Uterus (tissue), 4 donors: ENCODE measurements around the gene ENOSF1. TPM values are rescaled to one million over a fixed set of nuclear protein-coding genes. Genes with fewer than 3 reads are reported as not detected.
"Not testable (repeated sequence)": the region's sequence is repeated elsewhere in the genome, so short reads cannot be mapped to it uniquely, and the experiment has no call there.

Source experiments
- DNase-seq, 2 donors: peaks; one replicate each; pipeline ENCODE4 v3.0.0-alpha.2; 2019 to 2020
- H3K27ac ChIP-seq, 2 donors: fragments of 200-600 bp; sonication (generic); 1 replicate in 1 of 2; 2 replicates in 1 of 2; pipeline ENCODE4 v1.5.1; 2016 to 2018
- H3K27me3 ChIP-seq, 2 donors: fragments of 200-600 bp; sonication (generic); one replicate each; pipeline ENCODE4 v1.5.1; 2018 to 2019; ENCODE audit warnings: control low read depth in 1 of 2
- H3K36me3 ChIP-seq, 2 donors: fragments of 200-600 bp; sonication (generic); one replicate each; pipeline ENCODE4 v1.5.1; 2019; ENCODE audit warnings: control low read depth in 1 of 2
- H3K4me1 ChIP-seq, 2 donors: fragments of 200-600 bp; sonication (generic); one replicate each; pipeline ENCODE4 v1.5.1; 2018 to 2019; ENCODE audit warnings: control low read depth in 1 of 2
- H3K4me3 ChIP-seq, 2 donors: fragments of 200-600 bp; sonication (generic); 1 replicate in 1 of 2; 2 replicates in 1 of 2; pipeline ENCODE4 v1.5.1; 2018 to 2019; ENCODE audit warnings: mild to moderate bottlenecking in 1 of 2
- H3K9me3 ChIP-seq, 2 donors: fragments of 200-600 bp; sonication (generic); one replicate each; pipeline ENCODE4 v1.5.1; 2019; ENCODE audit warnings: control low read depth in 1 of 2
- POLR2A ChIP-seq, 2 donors: fragments of 450-650 bp; IDR thresholded peaks; one replicate each; pipeline ENCODE4 v1.6.1; 2016; ENCODE audit warnings: antibody characterized with exemption in 2 of 2, mild to moderate bottlenecking in 1 of 2, moderate library complexity in 1 of 2
- intact Hi-C: fragments of 100-400 bp; cut with DNase I; formaldehyde crosslinking; loops from one replicate; pipeline ENCODE4 v1.15.1; 2023; ENCODE audit warnings: low total_unique reads
- total RNA-seq, 4 donors: library from RNA; depleted of rRNA in 3 of 4; stranded (reverse); fragments of >200 nt in 3 of 4; gene quantifications; one replicate each; pipeline versions ENCODE4 v1.1.0 to v1.2.4, GENCODE V29; 2014 to 2023
- TF ChIP-seq, protein P1 (sequence below), 4 experiments: fragments of 200-600 bp in 2 of 4; fragments of 450-650 bp in 2 of 4; sonication (generic) in 2 of 4; IDR thresholded peaks; one replicate each; pipeline ENCODE4 v1.5.1; 2016 to 2019; ENCODE audit warnings: antibody characterized with exemption in 4 of 4, mild to moderate bottlenecking in 2 of 4, moderate library complexity in 1 of 4
- donor health status: DM: yes; HTN: yes; CAD: no.

Gene ENOSF1
- total RNA-seq, 4 donors from 2014 or later, result 12.0 to 110 (median 38.5) TPM

DNA sequence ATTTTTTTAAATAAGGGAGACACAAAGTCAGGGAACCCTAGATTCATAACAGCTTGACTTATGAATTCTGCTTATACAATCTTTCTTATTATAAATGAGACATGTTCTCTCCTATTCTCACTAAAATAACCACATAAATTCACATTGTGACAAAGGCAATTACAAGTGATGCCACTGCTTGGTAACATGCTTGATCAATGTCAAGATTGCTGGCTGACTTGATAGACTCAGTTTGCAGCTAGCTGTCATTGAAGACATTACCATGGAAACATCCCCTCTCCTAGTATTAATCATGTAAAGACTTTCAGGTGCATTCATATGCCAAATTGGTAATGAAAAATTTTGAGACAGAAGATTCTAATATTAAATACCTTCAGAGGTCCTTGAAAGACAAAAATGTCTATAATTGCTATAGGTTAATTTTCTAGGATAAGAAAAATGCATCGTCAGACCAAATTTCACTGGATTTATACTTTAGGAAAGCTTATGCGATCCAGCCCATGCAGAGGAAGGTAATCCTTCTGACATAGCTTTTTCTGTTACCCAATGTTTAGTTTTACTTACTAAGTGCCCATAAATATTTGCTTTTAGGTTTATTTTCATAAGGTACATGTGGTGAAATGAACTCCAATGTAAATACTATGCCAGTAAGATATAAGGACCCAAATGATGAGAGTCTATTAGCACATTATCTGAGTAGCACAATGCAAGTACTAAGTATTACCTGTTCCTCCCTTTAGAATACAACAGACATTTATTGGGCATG, 32.6 kb upstream of the ENOSF1 start:
- Histone ChIP-seq H3K9me3 (no peaks in the 10 kb centered on the region), H3K27ac (no peak overlapping the region), H3K36me3 (no peaks in the 10 kb centered on the region), H3K4me3 (no peak overlapping the region), H3K27me3 (no peaks in the 10 kb centered on the region), H3K4me1 (no peaks in the 10 kb centered on the region)
- DNase-seq, result no peak
- intact Hi-C loops, result loop anchor here (5.0 kb wide), 1 partner anchor 92 kb away; no protein-coding TSS in a partner anchor
- TF ChIP-seq, protein P1, sequence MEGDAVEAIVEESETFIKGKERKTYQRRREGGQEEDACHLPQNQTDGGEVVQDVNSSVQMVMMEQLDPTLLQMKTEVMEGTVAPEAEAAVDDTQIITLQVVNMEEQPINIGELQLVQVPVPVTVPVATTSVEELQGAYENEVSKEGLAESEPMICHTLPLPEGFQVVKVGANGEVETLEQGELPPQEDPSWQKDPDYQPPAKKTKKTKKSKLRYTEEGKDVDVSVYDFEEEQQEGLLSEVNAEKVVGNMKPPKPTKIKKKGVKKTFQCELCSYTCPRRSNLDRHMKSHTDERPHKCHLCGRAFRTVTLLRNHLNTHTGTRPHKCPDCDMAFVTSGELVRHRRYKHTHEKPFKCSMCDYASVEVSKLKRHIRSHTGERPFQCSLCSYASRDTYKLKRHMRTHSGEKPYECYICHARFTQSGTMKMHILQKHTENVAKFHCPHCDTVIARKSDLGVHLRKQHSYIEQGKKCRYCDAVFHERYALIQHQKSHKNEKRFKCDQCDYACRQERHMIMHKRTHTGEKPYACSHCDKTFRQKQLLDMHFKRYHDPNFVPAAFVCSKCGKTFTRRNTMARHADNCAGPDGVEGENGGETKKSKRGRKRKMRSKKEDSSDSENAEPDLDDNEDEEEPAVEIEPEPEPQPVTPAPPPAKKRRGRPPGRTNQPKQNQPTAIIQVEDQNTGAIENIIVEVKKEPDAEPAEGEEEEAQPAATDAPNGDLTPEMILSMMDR (IDR thresholded peaks at IDR 0.05), result no peak
- no peak for TF ChIP-seq POLR2A (IDR thresholded peaks at IDR 0.05)

DNA sequence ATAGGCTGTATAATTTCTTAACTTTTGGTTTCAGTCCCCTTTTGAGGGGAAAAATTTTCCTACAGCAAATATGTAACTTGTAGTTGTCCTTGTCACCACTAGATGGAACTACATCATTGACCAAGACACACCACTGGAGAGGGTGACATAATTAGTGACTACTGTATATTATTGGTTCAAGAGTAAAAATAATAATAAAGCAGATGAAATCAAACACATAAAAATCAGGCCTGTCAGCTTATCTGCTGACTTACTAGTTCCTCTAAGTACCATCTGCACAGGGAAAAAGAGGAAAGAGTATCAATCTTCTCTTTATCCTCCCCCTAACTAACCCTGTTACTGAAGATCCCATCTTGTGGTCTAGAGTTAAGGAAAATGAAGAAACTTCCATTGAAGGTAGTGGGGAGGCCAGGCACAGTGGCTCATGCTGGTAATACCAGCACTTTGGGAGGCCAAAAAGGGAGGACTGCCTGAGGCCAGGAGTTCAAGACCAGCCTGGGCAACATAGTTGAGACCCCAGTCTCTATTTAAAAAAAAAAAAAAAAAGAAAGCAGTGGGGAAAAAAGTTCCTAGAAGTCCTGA, 29.6 kb upstream of the ENOSF1 start:
- DNase-seq, result no peak
- Histone ChIP-seq H3K27ac (no peak overlapping the region), H3K4me3 (no peak overlapping the region), H3K9me3 (no peaks in the 10 kb centered on the region), H3K4me1 (no peaks in the 10 kb centered on the region), H3K36me3 (no peaks in the 10 kb centered on the region), H3K27me3 (no peaks in the 10 kb centered on the region)
- intact Hi-C loops, result loop anchor here (5.0 kb wide), 1 partner anchor 95 kb away; no protein-coding TSS in a partner anchor
- TF ChIP-seq, protein P1 (IDR thresholded peaks at IDR 0.05), result peak; percentile 63 to 81 (median 74)
- TF ChIP-seq POLR2A (IDR thresholded peaks at IDR 0.05), result no peak

DNA sequence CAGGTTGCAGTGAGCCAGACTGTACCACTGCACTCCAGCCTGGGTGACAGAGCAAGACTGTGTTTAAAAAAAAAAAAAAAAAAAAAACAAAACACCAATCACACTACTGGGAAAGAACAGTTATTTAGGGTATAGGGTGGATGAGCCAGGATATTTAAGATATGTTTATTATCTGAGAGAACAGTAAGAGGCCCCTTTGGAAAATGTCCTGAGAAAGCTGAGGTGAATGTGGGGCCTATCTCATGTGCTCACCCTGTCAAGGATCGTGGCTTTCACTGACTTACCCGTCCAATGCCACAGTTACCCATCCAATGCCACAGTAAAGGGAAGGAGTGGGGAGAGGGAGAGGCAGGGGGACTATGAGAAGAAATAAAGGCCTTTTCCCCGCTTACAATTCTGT, 19.9 kb upstream of the ENOSF1 start:
- Histone ChIP-seq H3K4me1 (no peaks in the 10 kb centered on the region), H3K4me3 (no peak overlapping the region), H3K9me3 (no peaks in the 10 kb centered on the region), H3K27ac (no peak overlapping the region), H3K27me3 (no peaks in the 10 kb centered on the region), H3K36me3 (no peaks in the 10 kb centered on the region)
- intact Hi-C loops, result no loop called here
- DNase-seq, result no peak
- TF ChIP-seq POLR2A (IDR thresholded peaks at IDR 0.05), result no peak
- TF ChIP-seq, protein P1 (IDR thresholded peaks at IDR 0.05), result no peak

DNA sequence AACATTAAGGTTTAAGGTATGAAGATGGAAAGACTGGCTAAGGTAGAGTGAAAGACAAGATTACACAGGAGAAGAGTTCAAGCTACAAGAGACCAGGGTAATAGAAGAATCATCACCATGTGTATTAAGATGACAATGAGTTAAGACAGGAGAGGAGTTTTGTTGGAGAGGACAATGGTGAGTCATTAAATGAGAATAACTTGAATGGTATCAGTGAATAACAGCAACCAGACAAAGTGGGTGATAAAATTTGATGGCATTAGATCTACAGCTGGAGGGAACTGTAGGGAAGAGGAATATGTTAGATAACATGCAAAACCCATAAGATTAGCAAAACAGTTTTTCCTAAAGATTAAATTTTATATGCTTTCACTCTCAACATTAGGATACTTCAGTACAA, 18.8 kb upstream of the ENOSF1 start:
- Histone ChIP-seq H3K4me3 (no peak overlapping the region), H3K9me3 (no peaks in the 10 kb centered on the region), H3K4me1 (no peaks in the 10 kb centered on the region), H3K27me3 (no peaks in the 10 kb centered on the region), H3K36me3 (no peaks in the 10 kb centered on the region), H3K27ac (no peak overlapping the region)
- TF ChIP-seq, protein P1 (IDR thresholded peaks at IDR 0.05), result no peak
- TF ChIP-seq POLR2A (IDR thresholded peaks at IDR 0.05), result no peak
- intact Hi-C loops, result no loop called here
- DNase-seq, result no peak

DNA sequence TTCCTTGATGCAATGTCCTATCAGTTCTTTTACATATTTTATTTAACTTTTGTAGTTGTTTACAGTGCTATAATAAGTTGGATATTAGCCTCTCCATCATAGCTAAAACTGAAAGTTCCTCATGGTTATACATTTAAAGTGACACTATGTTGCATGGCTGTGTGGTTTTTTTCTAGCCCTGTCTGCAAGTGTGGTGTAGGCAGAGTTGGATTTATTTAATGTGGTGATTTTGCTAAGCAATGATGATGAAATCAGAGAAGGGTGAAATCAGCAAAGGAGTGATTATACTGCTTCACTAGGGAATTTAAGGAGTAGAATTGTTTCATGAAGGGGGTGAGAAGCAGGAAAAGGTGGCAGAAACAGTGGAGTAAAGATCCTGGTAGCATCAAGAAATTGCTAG, 18.3 kb upstream of the ENOSF1 start:
- H3K9me3 ChIP-seq, result no peaks in the 10 kb centered on the region
- no peak overlapping the region for H3K4me3 ChIP-seq
- no peaks in the 10 kb centered on the region for H3K27me3 ChIP-seq
- no peak for DNase-seq
- no peak overlapping the region for H3K27ac ChIP-seq
- H3K36me3 ChIP-seq, result no peaks in the 10 kb centered on the region
- no peaks in the 10 kb centered on the region for H3K4me1 ChIP-seq
- TF ChIP-seq POLR2A (IDR thresholded peaks at IDR 0.05), result no peak
- TF ChIP-seq, protein P1 (IDR thresholded peaks at IDR 0.05), result no peak
- intact Hi-C loops, result no loop called here

DNA sequence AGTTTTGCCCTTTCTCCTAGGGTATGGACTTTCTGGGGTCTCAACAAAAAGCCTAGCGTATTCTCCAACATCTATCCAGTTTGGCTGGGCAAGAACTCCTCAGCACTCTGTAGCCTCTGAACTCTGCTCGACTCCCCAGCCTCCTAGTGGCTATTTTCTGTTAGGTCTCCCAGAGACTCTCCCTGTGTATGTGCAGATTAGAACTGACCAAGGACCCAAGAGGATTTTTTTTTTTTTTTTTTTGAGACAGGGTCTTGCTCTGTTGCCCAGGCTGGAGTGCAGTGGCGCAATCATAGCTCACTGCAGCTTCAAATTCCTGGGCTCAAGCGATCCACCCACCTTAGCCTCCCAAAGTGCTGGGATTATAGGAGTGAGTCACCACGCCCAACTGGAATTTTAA, 17.7 kb upstream of the ENOSF1 start:
- H3K27ac ChIP-seq, H3K4me3 ChIP-seq, intact Hi-C loops, H3K9me3 ChIP-seq, H3K27me3 ChIP-seq, H3K4me1 ChIP-seq, H3K36me3 ChIP-seq, DNase-seq: not testable (repeated sequence)
